NCI-H524 (cell line): ENCODE results near the gene HTT.
A peak's percentile ranks its signal among the peaks of the same experiment; 100 is the strongest.

Experiments
- DNase-seq, 2 experiments: peaks; one replicate each; lab custom pipeline; 2025; lab: John Stamatoyannopoulos, UW

HTT gene

DNA sequence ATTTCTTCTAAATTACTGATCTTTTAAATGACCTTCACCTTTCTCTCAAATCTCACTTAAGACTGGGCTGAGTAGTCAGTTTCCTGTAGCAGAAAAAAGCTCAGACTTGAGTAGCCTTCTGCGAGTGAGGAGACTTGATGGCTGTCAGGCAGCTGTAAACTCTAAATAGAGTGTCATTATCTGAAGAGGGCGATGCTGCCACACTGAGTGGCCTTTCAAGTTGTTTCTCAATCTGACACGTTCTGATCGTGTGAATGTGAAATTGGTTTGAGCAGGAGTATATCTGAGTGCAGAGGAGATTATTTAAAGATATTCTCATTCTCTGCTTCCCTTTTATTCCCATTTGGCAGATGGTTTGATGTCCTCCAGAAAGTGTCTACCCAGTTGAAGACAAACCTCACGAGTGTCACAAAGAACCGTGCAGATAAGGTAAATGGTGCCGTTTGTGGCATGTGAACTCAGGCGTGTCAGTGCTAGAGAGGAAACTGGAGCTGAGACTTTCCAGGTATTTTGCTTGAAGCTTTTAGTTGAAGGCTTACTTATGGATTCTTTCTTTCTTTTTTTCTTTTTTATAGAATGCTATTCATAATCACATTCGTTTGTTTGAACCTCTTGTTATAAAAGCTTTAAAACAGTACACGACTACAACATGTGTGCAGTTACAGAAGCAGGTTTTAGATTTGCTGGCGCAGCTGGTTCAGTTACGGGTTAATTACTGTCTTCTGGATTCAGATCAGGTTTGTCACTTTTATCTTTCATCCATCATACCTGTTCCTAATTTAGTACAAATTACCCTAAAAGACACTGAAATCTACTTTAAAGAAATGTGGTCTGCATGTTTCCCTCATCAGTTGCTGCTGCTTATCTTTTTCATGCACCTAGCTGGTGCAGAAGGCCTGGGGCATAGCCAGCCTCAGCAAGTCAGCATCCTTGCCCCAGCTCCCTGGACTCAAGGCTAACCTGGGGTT, 100.2 kb downstream of the HTT start:
- peak; percentile 58 to 87 for DNase-seq

DNA sequence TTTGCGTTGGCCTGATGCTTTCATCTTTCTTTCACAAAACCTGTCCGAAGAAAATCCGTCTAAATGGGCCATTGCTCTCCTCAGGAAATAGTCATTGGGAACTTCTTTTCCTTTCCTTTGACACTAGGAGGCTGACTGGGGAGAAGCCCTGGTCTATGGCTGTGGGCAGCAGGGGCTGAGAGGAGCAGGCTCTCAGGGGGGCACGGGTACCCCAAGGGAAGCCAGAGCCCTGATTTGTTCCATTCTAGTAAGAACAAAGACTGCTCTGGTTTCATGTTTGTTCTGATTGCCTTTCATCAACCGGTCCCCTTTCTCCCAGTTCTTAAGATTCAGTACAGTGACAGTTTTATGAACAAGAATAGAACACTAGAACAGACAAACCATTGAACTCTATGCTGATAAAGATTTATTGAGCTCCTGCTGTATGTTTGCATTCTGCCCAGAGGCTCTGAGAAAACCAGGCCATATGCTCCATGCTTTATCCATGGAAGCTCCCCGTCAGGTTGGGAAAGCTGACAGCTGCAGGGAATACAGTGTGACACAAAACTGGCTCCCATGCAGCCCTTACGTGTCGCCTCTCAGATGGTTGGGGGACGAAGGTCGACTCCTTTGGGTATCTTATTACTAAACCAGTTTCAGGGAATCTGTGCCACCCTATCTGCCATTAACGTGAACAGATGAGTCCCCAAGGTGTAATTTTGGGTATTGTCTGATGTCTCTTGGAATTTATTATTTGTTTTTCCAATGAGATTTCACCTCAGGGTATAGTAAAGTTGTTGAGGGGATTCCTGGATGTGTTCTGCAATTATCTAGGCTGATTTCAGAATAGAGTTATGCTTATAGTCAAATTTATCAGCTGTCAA, 102.1 kb downstream of the HTT start:
- peak; percentile 96 to 98 for DNase-seq

- peak; percentile 32 to 65 for DNase-seq
Observed at GRCh38 chr4:3177426-3177825, 102.9 kb downstream of the HTT start.

- peak; percentile 68 to 81 for DNase-seq
Observed at GRCh38 chr4:3177905-3178304, 103.4 kb downstream of the HTT start.

DNA sequence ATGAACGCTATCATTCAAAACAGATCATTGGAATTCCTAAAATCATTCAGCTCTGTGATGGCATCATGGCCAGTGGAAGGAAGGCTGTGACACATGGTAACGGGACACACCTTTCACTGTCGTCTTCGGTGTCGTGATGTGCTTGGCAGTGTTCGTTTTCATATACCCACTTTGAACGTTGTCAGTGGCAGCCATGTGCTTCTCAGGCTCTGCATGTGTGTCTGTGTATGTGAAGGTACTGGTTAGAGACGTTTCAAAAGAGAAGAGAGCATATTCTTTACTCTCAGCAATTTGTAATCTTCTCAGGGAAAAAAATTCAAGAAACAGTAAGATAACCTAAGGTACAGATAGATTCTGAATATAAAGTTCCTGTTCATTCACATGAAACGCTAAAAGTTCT, 103.9 kb downstream of the HTT start:
- DNase-seq: no peak

DNA sequence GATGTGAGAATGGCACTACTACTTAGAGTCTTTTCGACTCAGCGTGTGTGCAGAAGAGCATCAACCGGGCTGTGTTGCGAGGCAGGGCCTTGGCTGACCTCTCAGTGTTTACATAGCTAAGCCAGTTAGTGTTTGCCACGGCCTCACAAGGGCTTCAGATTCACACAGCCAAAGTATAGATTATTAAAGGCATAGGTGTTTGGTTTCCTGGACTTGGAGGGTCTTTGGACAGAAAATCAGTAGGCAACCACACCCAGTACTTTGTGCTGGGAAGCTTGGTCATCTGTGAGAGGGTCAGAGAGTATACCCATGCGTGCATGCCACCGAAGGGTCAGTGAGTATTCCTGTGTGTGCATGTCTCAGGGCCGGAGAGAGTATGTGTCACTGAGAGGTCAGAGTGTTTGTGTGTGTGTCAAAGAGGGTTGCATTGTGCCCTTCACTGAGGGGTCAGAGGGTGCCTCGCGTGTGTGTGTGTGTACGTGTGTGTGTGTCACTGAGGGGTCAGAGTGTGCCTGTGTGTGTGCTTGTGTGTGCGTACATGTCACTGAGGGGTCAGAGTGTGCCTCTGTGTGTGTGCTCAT, 104.7 kb downstream of the HTT start:
- DNase-seq: no peak

DNA sequence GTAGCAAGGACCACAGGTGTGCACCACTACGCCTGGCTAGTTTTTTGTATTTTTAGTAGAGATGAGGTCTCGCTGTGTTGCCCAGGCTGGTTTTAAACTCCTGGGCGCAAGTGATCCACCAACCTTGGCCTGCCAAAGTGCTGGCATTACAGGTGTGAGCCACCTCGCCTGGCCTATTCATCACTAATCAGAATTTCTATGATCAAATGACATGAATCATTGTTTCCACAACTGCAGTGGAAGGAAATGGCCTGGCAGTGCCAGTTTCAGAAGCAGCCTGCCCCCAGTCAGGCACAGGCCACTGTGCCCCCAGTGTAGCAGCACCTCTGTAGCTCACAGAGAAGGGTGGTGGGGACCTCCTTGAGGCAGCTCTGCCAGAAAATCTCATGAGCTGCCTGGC, 108.5 kb downstream of the HTT start:
- DNase-seq: no peak

GRCh38 chr4:3184725-3185124, 110.2 kb downstream of the HTT start:
- no peak for DNase-seq

DNA sequence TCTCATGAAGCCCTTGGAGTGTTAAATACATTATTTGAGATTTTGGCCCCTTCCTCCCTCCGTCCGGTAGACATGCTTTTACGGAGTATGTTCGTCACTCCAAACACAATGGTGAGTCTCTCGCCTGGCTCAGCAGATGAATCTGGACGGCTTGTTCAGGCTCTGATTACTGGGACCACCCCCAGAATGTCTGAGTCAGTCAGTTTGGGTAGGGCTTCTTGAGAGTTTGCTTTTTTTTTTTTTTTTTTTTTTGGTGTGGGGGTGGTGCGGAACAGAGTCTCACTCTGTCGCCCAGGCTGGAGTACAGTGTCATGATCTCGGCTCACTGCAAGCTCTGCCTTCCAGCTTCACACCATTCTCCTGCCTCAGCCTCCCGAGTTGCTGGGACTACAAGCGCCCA, 112.1 kb downstream of the HTT start:
- no peak for DNase-seq

- DNase-seq: no peak
Observed at GRCh38 chr4:3188118-3188517, 113.6 kb downstream of the HTT start.

- DNase-seq: no peak
Observed at GRCh38 chr4:3189459-3189858, 115.0 kb downstream of the HTT start.

GRCh38 chr4:3190549-3190948, 116.1 kb downstream of the HTT start:
- DNase-seq: no peak

GRCh38 chr4:3192188-3192587, 117.7 kb downstream of the HTT start:
- DNase-seq: no peak

GRCh38 chr4:3192827-3193226, 118.3 kb downstream of the HTT start:
- DNase-seq: no peak

DNA sequence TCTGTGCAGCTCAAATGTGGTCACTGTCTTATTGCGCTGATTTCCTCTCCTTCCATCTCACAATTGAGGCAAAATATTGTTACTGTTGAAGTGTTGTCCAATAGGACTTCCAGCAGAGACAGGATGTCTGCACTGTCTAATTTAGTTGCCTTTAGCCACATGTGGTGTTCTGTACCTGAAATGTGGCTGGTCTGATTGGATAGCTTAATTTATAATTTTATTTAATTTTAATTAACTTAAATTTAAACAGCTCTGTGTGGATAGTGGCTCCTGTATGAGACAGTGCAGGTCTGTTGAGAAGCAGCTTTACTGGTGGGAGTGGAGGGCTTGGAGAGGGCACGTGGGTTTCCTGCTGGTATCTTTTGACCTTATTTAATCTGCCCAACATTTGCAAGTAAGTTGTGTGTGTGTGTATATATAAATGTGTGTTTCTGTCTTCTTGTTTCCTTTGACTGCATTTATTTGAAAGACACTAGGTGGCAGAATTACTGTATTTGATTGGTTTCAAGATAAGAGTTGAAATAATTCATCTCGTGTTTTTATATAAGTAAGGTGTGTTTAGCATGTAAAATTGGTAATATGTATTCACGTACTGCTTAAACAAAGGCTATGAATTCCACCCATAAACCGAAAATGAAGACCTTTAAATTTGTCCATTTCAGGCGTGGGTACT, 119.2 kb downstream of the HTT start:
- peak in 1 of 2 experiments; percentile 31 for DNase-seq

GRCh38 chr4:3196670-3197359, 122.3 kb downstream of the HTT start:
- no peak for DNase-seq

DNA sequence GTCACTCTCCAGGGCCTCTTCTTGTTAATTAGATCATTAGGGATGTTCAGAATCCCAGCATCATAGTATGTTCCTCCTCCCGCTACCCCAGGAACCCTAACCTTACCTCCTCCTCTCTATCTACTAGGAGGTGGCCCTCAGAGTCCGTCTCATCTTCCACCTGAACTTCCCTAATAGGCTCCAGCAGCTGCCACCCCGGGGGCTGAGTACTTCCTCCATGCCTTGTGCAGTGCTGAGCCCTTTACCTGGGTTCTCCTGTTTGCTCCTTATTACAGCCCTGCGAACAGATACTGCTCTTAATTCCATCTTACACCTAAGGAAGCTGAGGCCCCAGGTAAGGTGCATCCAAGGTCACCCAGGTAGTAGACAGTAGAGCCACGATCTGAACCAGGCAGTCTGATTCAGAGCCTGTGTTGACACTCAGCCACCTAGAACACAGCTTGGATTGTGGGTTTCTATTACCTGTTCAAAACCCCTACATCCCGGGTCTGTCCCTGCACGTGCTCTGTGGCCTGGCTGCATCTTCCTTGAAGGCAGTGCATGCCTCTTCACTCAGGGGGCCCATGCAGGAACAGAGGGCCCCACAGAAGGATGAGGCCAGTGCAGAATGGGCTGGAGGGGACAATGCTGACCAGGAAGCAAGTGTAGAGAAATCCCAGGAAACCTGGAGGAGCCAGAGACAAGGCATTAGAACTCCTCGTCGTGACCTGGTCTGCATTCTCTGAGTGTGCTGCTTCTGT, 123.1 kb downstream of the HTT start:
- no peak for DNase-seq

- no peak for DNase-seq
Observed at GRCh38 chr4:3198906-3199305, 124.4 kb downstream of the HTT start.

DNA sequence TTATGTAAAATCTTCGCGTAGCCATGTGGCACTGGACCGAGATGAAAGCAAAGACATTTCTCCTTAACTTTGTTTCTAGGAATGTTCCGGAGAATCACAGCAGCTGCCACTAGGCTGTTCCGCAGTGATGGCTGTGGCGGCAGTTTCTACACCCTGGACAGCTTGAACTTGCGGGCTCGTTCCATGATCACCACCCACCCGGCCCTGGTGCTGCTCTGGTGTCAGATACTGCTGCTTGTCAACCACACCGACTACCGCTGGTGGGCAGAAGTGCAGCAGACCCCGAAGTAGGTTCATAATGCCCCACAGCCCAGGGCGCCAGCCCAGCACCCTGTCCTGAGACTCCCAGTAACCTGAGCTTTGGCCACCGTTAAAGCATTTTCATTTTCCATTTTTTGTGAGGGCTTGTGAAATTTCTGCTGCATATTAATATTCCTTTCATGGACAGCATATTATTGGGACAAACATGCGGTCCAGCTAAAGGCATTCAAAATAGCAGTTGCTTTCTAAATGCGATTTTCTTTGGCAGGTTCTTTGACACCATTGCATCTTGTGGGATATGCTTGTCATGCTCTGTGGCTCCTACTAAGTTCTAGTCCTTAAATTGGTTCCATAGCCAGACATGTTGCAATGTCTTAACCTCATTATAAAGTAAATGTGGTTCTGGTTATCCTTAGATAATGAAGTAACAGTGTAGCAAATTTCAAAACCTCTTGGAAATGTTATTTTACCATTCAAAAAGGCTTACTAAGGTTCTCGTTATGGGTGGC, 125.4 kb downstream of the HTT start:
- no peak for DNase-seq
